Measurements from ENCODE around the gene PCNX3.

The PCNX3 gene

DNA sequence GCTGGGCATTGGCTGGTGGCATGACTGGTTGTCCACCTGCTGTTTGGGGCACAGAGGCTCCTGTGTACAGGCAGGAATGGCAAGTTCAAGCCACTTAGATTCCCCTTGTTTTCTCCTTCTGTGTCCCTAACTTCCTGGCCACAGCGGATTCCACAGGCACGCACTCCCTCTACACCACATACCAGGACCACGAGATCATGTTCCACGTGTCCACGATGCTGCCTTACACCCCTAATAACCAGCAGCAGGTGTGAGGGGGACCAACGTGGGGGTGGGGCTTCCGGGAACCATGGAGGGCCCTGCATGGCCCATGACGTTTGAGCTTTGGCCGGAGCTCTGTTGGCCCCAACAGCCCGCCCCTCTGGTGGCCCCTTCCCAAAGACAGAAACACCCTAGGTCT lies 30.1 kb downstream of the PCNX3 start:
- ChIA-PET POLR2A (interaction anchor here (1.1 kb wide), 1 partner anchor 11 kb away, joined by 3 read pairs; no protein-coding TSS in a partner anchor), CTCF (no interaction called here)
- no peak for DNase-seq (ENCODE audit: low read depth, low spot score)
- H3K4me3 ChIP-seq (ENCODE audit: low read depth, low read length) = no peak overlapping the region
- TF ChIP-seq, protein P1, sequence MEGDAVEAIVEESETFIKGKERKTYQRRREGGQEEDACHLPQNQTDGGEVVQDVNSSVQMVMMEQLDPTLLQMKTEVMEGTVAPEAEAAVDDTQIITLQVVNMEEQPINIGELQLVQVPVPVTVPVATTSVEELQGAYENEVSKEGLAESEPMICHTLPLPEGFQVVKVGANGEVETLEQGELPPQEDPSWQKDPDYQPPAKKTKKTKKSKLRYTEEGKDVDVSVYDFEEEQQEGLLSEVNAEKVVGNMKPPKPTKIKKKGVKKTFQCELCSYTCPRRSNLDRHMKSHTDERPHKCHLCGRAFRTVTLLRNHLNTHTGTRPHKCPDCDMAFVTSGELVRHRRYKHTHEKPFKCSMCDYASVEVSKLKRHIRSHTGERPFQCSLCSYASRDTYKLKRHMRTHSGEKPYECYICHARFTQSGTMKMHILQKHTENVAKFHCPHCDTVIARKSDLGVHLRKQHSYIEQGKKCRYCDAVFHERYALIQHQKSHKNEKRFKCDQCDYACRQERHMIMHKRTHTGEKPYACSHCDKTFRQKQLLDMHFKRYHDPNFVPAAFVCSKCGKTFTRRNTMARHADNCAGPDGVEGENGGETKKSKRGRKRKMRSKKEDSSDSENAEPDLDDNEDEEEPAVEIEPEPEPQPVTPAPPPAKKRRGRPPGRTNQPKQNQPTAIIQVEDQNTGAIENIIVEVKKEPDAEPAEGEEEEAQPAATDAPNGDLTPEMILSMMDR (IDR thresholded peaks at IDR 0.05; ENCODE audit: insufficient read depth, low read length, missing control alignments) = no peak

DNA sequence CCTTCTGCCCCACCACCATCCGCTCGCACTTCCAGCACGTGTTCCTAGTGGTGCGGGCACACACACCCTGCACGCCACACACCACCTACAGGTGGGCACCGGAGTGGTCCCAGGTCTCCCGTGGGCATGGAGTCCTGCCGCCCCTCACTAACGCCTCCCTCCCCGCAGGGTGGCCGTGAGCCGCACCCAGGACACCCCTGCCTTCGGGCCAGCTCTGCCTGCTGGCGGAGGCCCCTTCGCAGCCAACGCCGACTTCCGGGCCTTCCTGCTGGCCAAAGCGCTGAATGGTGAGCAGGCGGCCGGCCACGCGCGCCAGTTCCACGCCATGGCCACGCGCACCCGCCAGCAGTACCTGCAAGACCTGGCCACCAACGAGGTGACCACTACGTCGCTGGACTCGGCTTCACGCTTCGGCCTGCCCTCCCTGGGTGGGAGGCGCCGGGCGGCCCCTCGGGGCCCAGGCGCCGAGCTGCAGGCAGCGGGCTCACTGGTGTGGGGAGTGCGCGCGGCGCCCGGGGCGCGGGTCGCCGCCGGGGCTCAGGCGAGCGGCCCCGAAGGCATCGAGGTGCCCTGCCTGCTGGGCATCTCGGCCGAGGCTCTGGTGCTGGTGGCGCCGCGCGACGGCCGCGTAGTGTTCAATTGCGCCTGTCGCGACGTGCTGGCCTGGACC lies 30.8 kb downstream of the PCNX3 start:
- H3K4me3 ChIP-seq (ENCODE audit: low read depth, low read length) = no peak overlapping the region
- no peak for DNase-seq (ENCODE audit: low read depth, low spot score)
- ChIA-PET POLR2A (interaction anchor here (1.1 kb wide), 1 partner anchor 11 kb away, joined by 3 read pairs; no protein-coding TSS in a partner anchor), CTCF (no interaction called here)
- TF ChIP-seq, protein P1 (IDR thresholded peaks at IDR 0.05; ENCODE audit: insufficient read depth, low read length, missing control alignments) = no peak

DNA sequence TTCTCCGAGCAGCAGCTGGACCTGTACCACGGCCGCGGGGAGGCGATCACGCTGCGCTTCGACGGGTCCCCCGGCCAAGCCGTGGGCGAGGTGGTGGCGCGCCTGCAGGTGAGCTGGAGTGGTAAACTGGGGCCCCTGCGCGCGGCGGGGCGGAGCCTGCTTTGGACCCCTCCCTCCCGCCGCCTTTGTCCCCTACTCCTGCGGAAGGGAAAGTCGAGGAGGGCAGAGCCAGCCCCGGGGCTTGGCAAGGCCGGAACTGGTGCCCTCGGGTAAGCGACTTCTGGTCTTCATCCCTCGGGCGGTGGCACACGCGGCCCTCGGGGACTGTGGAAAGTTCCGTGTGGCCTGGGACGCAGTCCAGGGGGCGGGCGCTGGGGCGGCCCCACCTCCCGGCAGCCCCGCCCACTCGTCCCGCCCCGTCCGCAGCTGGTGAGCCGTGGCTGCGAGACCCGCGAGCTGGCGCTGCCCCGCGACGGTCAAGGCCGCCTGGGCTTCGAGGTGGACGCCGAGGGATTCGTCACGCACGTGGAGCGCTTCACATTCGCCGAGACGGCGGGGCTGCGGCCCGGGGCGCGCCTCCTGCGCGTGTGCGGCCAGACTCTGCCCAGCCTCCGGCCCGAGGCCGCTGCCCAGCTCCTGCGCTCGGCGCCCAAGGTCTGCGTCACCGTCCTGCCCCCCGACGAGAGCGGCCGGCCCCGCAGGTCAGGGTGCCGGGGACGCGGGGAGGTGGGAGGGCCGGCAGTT lies 31.6 kb downstream of the PCNX3 start:
- no peak for DNase-seq (ENCODE audit: low read depth, low spot score)
- CTCF ChIA-PET = no interaction called here
- peak overlapping the region; percentile 27 for H3K4me3 ChIP-seq (ENCODE audit: low read depth, low read length)
- TF ChIP-seq, protein P1 (IDR thresholded peaks at IDR 0.05; ENCODE audit: insufficient read depth, low read length, missing control alignments) = no peak
- POLR2A ChIA-PET = no interaction called here

DNA sequence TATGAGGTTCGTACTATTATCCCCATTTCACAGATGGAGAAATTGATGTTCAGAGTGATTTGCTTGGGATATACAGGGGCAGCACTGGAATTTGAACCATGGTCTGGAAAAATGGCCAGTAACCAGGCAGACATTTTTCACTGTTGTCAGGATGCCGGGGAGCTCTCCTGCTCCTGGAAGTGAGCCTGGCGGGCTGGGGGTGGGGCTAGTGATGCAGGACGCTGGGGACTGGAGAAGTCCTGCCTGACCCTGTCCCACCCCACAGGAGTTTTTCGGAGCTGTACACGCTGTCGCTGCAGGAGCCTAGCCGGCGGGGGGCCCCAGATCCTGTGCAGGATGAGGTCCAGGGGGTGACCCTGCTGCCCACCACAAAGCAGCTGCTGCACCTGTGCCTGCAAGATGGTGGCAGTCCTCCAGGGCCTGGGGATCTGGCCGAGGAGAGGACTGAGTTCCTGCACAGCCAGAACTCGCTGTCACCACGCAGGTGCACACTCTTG lies 33.5 kb downstream of the PCNX3 start:
- POLR2A ChIA-PET = interaction anchor here (0.6 kb wide), 1 partner anchor 10 kb away, joined by 3 read pairs; no protein-coding TSS in a partner anchor
- no peak for DNase-seq (ENCODE audit: low read depth, low spot score)
- CTCF ChIA-PET = interaction anchor here (0.9 to 1.6 kb wide), 2 partner anchors 8 to 10 kb away, joined by 3 to 5 read pairs; no protein-coding TSS in a partner anchor
- no peak overlapping the region for H3K4me3 ChIP-seq (ENCODE audit: low read depth, low read length)
- TF ChIP-seq, protein P1 (IDR thresholded peaks at IDR 0.05; ENCODE audit: insufficient read depth, low read length, missing control alignments) = no peak

DNA sequence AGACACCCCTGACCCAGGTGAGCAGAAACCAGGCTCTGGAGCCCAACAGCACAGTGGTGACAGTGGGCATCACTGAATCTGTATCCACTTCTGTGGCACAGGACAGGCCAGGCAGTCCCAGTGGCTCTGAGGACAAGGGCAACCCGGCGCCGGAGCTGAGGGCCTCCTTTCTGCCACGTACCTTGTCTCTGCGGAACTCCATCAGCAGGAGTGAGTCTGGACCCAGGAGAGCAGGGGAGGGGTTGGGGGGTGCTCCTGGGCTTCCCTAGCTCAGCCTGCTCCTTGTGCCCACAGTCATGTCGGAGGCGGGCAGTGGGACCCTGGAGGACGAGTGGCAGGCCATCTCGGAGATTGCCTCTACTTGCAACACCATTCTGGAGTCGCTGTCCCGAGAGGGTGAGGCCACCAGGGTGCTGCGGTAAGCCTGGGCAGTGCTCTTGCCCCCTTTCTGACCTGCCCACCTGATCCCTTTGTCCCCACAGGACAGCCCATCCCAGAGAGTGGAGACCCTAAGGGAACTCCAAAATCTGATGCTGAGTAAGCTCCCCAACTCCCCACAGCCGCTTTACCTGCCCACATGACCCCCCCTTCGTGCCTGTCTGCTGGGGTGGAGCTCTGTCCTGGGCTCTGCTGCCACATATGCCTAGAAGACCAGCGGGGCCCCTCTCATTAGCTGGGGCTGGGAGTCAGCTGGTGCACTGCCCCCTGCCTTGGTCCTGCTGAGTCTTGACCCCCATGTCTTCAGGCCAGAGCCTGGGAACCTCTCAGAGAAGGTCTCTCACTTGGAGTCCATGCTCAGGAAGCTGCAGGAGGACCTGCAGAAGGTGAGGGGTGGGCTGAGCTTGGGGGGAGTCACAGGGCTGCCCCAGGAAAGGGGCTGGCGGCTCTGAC lies 34.3 kb downstream of the PCNX3 start:
- ChIA-PET POLR2A (interaction anchor here (0.6 to 1.0 kb wide), 2 partner anchors 9 to 34 kb away, joined by 3 to 5 read pairs; partner anchors contain the start of gene PCNX3), CTCF (interaction anchor here (1.6 kb wide), 1 partner anchor 9 kb away, joined by 5 read pairs; no protein-coding TSS in a partner anchor)

More for the DNA sequence above, 34.3 kb downstream of the PCNX3 start:
- no peak overlapping the region for H3K4me3 ChIP-seq (ENCODE audit: low read depth, low read length)
- TF ChIP-seq, protein P1 (IDR thresholded peaks at IDR 0.05; ENCODE audit: insufficient read depth, low read length, missing control alignments) = no peak
- DNase-seq (ENCODE audit: low read depth, low spot score) = no peak

All from AG04449 (cell line).